HepG2 (cell line): ENCODE data around the gene ARMH4. TPM values are rescaled to one million over a fixed set of nuclear protein-coding genes. Genes with fewer than 3 reads are reported as not detected.

ENCODE experiments used
- ELF1 ChIP-seq: sonication (generic); formaldehyde crosslinking; IDR thresholded peaks from 2 replicates; pipeline ENCODE4 v1.4.0; 2020; ENCODE audit warnings: missing genetic modification reagents
- HOXD1 ChIP-seq: sonication (generic); formaldehyde crosslinking; IDR thresholded peaks from 2 replicates; pipeline ENCODE4 v1.5.0; 2020; ENCODE audit warnings: missing genetic modification reagents
- JARID2 ChIP-seq: sonication (generic); formaldehyde crosslinking; IDR thresholded peaks from 2 replicates; pipeline ENCODE4 v1.8.1; 2023; ENCODE audit warnings: missing genetic modification reagents, inconsistent platforms; ENCODE audit not compliant: insufficient replicate concordance
- JUN ChIP-seq: sonication (generic); formaldehyde crosslinking; IDR thresholded peaks from 2 replicates; pipeline ENCODE4 v1.4.0; 2020; ENCODE audit warnings: mild to moderate bottlenecking, missing genetic modification reagents
- PBX2 ChIP-seq: IDR thresholded peaks from 2 replicates; pipeline ENCODE4 v1.6.1; 2016; ENCODE audit warnings: control low read depth
- PHF20 ChIP-seq: sonication (generic); formaldehyde crosslinking; IDR thresholded peaks from 2 replicates; pipeline ENCODE4 v1.5.0; 2020; ENCODE audit warnings: mild to moderate bottlenecking, missing genetic modification reagents
- PHF5A ChIP-seq: IDR thresholded peaks from one replicate; pipeline ENCODE4 v1.6.1; 2018; ENCODE audit warnings: low read depth, missing genetic modification reagents; ENCODE audit not compliant: unreplicated experiment
- PLRG1 ChIP-seq: fragments of 450-650 bp; conservative IDR thresholded peaks from 2 replicates; pipeline ENCODE4 v1.6.1; 2016
- SNRNP70 ChIP-seq: fragments of 200-400 bp; formaldehyde crosslinking; IDR thresholded peaks from 2 replicates; pipeline ENCODE4 v1.6.1; 2017; ENCODE audit warnings: mild to moderate bottlenecking, low read depth, low read length, moderate library complexity
- STAT5B ChIP-seq: sonication (generic); formaldehyde crosslinking; IDR thresholded peaks from 2 replicates; pipeline ENCODE4 v1.4.0; 2020; ENCODE audit warnings: missing genetic modification reagents
- YY1 ChIP-seq: IDR thresholded peaks from 2 replicates; pipeline ENCODE4 v1.6.1; 2011; ENCODE audit warnings: low read length, low read depth, moderate library complexity, mild to moderate bottlenecking; ENCODE audit not compliant: insufficient read depth, insufficient replicate concordance
- ZBTB14 ChIP-seq: sonication (generic); formaldehyde crosslinking; IDR thresholded peaks from 2 replicates; pipeline ENCODE4 v1.4.0; 2020; ENCODE audit warnings: missing genetic modification reagents
- ZBTB42 ChIP-seq: sonication (generic); formaldehyde crosslinking; IDR thresholded peaks from 2 replicates; pipeline ENCODE4 v1.5.0; 2020; ENCODE audit warnings: mild to moderate bottlenecking, missing genetic modification reagents
- ZC3H4 ChIP-seq: sonication (generic); formaldehyde crosslinking; IDR thresholded peaks from 2 replicates; pipeline ENCODE4 v1.4.0; 2020; ENCODE audit warnings: missing genetic modification reagents, borderline replicate concordance
- ZNF136 ChIP-seq: sonication (generic); formaldehyde crosslinking; IDR thresholded peaks from 2 replicates; pipeline ENCODE4 v1.8.1; 2022; ENCODE audit warnings: low read depth, mild to moderate bottlenecking, moderate library complexity, missing genetic modification reagents
- ZNF44 ChIP-seq: sonication (generic); formaldehyde crosslinking; IDR thresholded peaks from 2 replicates; pipeline ENCODE4 v1.5.1; 2020; ENCODE audit warnings: mild to moderate bottlenecking, missing genetic modification reagents
- ZNF557 ChIP-seq: sonication (generic); formaldehyde crosslinking; IDR thresholded peaks from 2 replicates; pipeline ENCODE4 v1.4.0; 2020; ENCODE audit warnings: missing genetic modification reagents
- ZNF780A ChIP-seq: sonication (generic); formaldehyde crosslinking; IDR thresholded peaks from 2 replicates; pipeline ENCODE4 v1.8.0; 2022; ENCODE audit warnings: mild to moderate bottlenecking, missing genetic modification reagents, moderate library complexity
- polyA plus RNA-seq, 8 experiments: library from polyadenylated mRNA; depleted of rRNA in 3 of 8; stranded (reverse) in 7 of 8; unstranded in 1 of 8; fragments of >200 nt; fragmentation: Illumina TruSeq in 4 of 8; extraction: Trizol in 4 of 8; gene quantifications; 2 replicates each; pipeline versions ENCODE4 v1.2.1 to v1.2.3, GENCODE V29; 2011 to 2016; ENCODE audit warnings: low read depth in 4 of 8, missing spikeins in 1 of 8, mixed read lengths in 1 of 8; ENCODE audit not compliant: insufficient read depth in 1 of 8
- total RNA-seq, 5 experiments: library from RNA; depleted of rRNA; stranded (reverse); fragments of >200 nt; fragmentation: Illumina TruSeq; extraction: Trizol; gene quantifications; 2 replicates each; pipeline ENCODE4 v1.2.3, GENCODE V29; 2016; ENCODE audit warnings: low read depth in 1 of 5
- TF ChIP-seq, protein P1 (sequence below): IDR thresholded peaks from 2 replicates; pipeline ENCODE4 v1.6.1; 2016; ENCODE audit warnings: low read depth, borderline replicate concordance
- TF ChIP-seq, protein P2 (sequence below): sonication (generic); formaldehyde crosslinking; IDR thresholded peaks from 2 replicates; pipeline ENCODE4 v1.8.0; 2023; ENCODE audit warnings: mild to moderate bottlenecking, missing genetic modification reagents
- TF ChIP-seq, protein P3 (sequence below): sonication (generic); formaldehyde crosslinking; IDR thresholded peaks from 2 replicates; pipeline ENCODE4 v1.4.0; 2020; ENCODE audit warnings: missing genetic modification reagents
- TF ChIP-seq, protein P4 (sequence below): sonication (generic); formaldehyde crosslinking; IDR thresholded peaks from 2 replicates; pipeline ENCODE4 v1.4.0; 2020; ENCODE audit warnings: missing genetic modification reagents, borderline replicate concordance

ARMH4 gene
- total and polyA plus RNA-seq, 2 of the 13 experiments (the other 11 are each of a cell fraction or from before 2014, with no cell fraction given): 0.02 to 0.18 TPM

- TF ChIP-seq ZBTB14 (CRISPR knock-in tag) (peak; percentile 86), PHF20 (CRISPR knock-in tag) (peak; percentile 61), ZNF780A (CRISPR knock-in tag) (no peak), ZNF44 (CRISPR knock-in tag) (no peak), JUN (CRISPR knock-in tag) (no peak), ZC3H4 (no peak), HOXD1 (no peak), SNRNP70 (no peak), ZNF557 (CRISPR knock-in tag) (no peak), STAT5B (CRISPR knock-in tag) (no peak), ELF1 (no peak), PLRG1 (no peak), ZNF136 (CRISPR knock-in tag) (no peak), YY1 (peak; percentile 20), PBX2 (CRISPR knock-in tag) (no peak), ZBTB42 (no peak), PHF5A (CRISPR knock-in tag) (no peak), JARID2 (CRISPR knock-in tag) (no peak)
- TF ChIP-seq, protein P1, sequence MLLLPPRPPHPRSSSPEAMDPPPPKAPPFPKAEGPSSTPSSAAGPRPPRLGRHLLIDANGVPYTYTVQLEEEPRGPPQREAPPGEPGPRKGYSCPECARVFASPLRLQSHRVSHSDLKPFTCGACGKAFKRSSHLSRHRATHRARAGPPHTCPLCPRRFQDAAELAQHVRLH (CRISPR knock-in tag): no peak
- TF ChIP-seq, protein P2, sequence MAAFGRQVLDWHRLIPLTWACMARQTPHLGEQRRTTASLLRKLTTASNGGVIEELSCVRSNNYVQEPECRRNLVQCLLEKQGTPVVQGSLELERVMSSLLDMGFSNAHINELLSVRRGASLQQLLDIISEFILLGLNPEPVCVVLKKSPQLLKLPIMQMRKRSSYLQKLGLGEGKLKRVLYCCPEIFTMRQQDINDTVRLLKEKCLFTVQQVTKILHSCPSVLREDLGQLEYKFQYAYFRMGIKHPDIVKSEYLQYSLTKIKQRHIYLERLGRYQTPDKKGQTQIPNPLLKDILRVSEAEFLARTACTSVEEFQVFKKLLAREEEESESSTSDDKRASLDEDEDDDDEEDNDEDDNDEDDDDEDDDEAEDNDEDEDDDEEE (CRISPR knock-in tag): no peak
- TF ChIP-seq, protein P3, sequence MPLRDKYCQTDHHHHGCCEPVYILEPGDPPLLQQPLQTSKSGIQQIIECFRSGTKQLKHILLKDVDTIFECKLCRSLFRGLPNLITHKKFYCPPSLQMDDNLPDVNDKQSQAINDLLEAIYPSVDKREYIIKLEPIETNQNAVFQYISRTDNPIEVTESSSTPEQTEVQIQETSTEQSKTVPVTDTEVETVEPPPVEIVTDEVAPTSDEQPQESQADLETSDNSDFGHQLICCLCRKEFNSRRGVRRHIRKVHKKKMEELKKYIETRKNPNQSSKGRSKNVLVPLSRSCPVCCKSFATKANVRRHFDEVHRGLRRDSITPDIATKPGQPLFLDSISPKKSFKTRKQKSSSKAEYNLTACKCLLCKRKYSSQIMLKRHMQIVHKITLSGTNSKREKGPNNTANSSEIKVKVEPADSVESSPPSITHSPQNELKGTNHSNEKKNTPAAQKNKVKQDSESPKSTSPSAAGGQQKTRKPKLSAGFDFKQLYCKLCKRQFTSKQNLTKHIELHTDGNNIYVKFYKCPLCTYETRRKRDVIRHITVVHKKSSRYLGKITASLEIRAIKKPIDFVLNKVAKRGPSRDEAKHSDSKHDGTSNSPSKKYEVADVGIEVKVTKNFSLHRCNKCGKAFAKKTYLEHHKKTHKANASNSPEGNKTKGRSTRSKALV: 0 out of 2 replicates have a peak, but pooled peaks have one; percentile 44
- TF ChIP-seq, protein P4, sequence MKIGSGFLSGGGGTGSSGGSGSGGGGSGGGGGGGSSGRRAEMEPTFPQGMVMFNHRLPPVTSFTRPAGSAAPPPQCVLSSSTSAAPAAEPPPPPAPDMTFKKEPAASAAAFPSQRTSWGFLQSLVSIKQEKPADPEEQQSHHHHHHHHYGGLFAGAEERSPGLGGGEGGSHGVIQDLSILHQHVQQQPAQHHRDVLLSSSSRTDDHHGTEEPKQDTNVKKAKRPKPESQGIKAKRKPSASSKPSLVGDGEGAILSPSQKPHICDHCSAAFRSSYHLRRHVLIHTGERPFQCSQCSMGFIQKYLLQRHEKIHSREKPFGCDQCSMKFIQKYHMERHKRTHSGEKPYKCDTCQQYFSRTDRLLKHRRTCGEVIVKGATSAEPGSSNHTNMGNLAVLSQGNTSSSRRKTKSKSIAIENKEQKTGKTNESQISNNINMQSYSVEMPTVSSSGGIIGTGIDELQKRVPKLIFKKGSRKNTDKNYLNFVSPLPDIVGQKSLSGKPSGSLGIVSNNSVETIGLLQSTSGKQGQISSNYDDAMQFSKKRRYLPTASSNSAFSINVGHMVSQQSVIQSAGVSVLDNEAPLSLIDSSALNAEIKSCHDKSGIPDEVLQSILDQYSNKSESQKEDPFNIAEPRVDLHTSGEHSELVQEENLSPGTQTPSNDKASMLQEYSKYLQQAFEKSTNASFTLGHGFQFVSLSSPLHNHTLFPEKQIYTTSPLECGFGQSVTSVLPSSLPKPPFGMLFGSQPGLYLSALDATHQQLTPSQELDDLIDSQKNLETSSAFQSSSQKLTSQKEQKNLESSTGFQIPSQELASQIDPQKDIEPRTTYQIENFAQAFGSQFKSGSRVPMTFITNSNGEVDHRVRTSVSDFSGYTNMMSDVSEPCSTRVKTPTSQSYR: no peak
Measured at GRCh38 chr14:58199726-58200479, 47.9 kb upstream of the ARMH4 start, which contains the start of gene ACTR10 (continued).
